GM10847 (cell line): ENCODE data around the gene TESPA1.

ENCODE experiments used
- POLR2A ChIP-seq: IDR thresholded peaks from 2 replicates; pipeline ENCODE4 v1.6.1; 2011; ENCODE audit not compliant: insufficient read length; ENCODE audit errors: extremely low read depth

Gene TESPA1

GRCh38 chr12:54937376-54937775, 47.2 kb downstream of the TESPA1 start:
- no peak for TF ChIP-seq POLR2A

DNA sequence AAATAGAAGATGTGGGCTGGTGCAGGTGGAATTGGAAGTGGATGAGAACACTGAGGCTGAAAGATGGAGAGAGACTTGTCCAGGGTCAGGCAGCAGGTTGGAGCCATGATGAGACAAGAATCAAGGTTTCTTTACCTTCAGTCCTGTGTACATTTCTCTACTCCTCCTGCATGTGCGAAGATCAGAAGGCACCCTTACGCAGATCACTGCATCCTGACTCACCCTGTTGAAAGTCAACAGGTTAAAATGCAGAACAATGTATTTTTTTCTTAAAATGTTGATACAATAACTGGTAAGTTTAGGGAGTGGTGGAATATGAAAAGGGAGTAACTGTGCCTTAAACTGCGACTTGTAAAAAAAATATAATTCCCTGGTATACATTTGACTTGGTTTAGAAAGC, 47.8 kb downstream of the TESPA1 start:
- no peak for TF ChIP-seq POLR2A

DNA sequence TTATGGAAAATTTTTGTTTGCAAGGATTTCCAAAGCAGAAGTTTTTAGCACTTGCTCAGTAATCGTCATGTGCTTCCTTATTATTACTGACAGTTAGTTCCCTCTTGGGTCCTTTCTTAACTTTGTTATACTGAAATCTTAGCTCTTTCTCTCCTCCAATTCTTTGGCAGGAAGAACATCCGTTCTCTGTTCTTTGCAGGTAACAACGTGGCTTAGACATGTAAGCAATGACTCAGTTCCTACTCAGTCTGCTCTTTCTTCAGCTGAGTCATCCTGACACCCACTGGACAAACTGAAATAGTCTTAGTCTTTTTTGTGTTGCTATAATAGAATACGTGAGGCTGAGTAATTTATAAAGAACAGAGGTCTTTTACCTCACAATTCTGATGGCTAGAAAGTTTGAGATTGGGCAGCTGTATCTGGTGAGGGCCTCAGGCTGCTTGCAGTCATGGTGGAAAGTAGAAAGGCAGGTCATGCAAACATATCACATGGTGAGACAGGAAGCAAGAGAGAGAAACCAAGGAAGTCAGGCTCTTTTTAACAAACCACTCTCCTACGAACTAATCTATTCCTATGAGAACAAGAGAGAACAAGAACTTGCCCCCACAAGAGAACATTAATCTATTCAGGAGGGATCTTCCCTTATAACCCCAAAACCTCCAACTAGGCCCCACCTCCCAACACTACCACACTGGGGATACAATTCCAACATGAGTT, 49.2 kb downstream of the TESPA1 start:
- TF ChIP-seq POLR2A = no peak

- no peak for TF ChIP-seq POLR2A
These were observed 50.1 kb downstream of the TESPA1 start for GRCh38 chr12:54934419-54934818.

DNA sequence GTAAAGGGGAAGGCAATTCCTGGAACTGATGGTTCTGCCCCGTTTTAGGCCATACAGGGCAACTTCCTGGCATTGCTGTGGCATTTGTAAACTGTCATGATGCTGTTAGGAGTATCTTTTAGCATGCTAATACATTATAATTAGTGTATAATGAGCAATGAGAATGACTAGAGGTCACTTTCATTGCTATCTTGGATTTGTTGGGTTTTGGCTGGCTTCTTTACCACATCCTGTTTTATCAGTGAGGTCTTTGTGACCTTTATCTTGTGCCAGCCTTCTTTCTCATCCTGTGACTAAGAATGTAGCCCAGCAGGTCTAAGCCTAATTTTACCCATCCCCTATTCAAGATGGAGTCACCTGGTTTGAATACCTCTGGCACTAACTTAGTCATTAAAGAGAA, 51.2 kb downstream of the TESPA1 start:
- no peak for TF ChIP-seq POLR2A

DNA sequence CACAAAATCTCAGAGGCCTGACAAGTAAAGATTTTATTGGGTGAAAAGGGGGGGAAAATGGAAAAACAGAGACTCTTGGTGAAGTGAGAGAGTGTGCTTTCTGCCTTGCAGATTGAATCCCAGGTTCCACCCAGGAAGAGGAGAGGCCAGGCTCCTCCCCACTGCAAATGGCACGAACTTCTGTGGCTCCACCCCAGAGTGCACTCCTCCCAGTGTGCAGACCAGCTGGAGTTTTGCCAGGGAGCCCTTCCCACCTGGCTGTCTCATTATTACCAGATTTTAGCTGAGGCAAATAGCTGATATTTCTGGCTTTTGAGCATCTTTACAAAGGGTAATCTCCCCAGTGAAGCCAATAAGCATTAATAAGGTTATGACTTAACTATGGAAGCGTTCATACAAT, 51.9 kb downstream of the TESPA1 start:
- TF ChIP-seq POLR2A = no peak

DNA sequence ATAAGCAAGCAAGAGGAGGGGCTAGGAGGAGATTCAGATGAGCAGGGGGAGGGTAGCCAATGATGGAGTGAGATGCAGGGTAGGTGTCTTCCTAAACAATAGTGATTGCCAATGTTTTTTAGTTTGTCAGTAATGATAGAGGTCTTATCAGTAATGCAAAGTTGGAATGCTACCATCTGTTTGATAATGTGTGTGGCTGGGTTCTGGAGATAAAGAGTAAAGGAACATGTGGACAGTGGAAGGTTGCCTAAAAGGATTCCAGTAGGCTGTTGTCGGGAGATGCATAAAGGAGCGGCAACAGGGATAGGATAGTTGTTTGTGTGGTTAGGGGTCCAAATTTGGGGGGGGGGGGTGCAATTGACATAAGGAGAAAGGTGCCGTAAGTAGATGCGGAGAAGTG, 52.5 kb downstream of the TESPA1 start:
- TF ChIP-seq POLR2A = no peak

- no peak for TF ChIP-seq POLR2A
These were observed 54.6 kb downstream of the TESPA1 start for GRCh38 chr12:54929998-54930397.

GRCh38 chr12:54926246-54926645, 58.3 kb downstream of the TESPA1 start:
- no peak for TF ChIP-seq POLR2A

DNA sequence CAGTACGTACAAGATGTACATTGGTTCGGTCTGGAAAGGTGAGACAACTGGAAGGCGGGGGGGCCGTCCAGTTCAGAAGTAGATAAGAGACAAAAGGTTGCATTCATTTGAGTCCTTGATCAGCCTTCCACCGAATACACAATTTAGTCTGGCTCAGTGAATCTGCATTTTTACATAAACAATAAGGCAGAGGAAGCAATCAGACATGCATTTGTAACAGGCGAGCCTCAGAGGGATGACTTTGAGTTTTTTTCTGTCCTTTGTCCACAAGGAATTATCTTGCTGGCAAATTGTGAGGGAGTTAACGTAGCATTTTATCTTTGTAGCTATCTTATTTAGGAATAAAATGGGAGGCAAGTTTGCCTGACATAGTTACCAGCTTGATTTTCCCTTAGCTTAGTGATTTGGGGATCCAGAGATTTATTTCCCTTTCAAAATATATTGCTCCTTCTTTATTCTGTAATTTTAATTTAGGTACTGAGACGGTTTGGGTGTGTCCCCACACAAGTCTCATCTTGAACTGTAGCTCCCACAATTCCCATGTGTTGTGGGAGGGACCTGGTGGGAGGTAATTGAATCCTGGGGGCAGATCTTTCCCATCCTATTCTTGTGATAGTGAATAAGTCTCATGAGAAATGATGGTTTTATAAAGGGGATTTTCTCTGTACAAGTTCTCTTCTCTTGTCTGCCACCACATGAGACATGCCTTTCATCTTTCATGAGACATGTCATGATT, 59.4 kb downstream of the TESPA1 start:
- TF ChIP-seq POLR2A = no peak

- no peak for TF ChIP-seq POLR2A
These were observed 67.5 kb downstream of the TESPA1 start for GRCh38 chr12:54917001-54917488.
